Transverse colon (tissue), 3 donors: ENCODE results near the gene ZNF74.
"Not testable (repeated sequence)": the region's sequence is repeated elsewhere in the genome, so short reads cannot be mapped to it uniquely, and the experiment has no call there.

ENCODE experiments used
- CTCF ChIP-seq, 5 experiments: fragments of 200-600 bp in 3 of 5; fragments of 450-650 bp in 2 of 5; sonication (generic) in 3 of 5; IDR thresholded peaks; 1 replicate in 2 of 5; 2 replicates in 3 of 5; pipeline ENCODE4 v1.5.1; 2016 to 2017; ENCODE audit warnings: antibody characterized with exemption in 5 of 5, inconsistent platforms in 3 of 5, mild to moderate bottlenecking in 2 of 5, moderate library complexity in 1 of 5
- EP300 ChIP-seq: sonication (generic); formaldehyde crosslinking; IDR thresholded peaks from one replicate; pipeline ENCODE4 v1.6.1; 2017; ENCODE audit warnings: antibody characterized with exemption, low read depth
- POLR2A ChIP-seq: fragments of 450-650 bp; IDR thresholded peaks from one replicate; pipeline ENCODE4 v1.6.1; 2016; ENCODE audit warnings: antibody characterized with exemption, mild to moderate bottlenecking, moderate library complexity

- not testable (repeated sequence) for TF ChIP-seq CTCF (IDR thresholded peaks at IDR 0.05); EP300; POLR2A
Observed at GRCh38 chr22:20409385-20409784, 15.4 kb downstream of the ZNF74 start.
